GM23248 (cell line): Measurements from ENCODE around the gene POGK.

ENCODE experiments used
- EZH2 ChIP-seq: fragments of 200-600 bp; sonication (generic); IDR thresholded peaks from 2 replicates; pipeline ENCODE4 v1.6.1; 2018; ENCODE audit warnings: antibody characterized with exemption, mild to moderate bottlenecking; ENCODE audit not compliant: insufficient read depth, poor library complexity, severe bottlenecking
- EZH2phosphoT487 ChIP-seq: fragments of 200-600 bp; sonication (generic); IDR thresholded peaks from 2 replicates; pipeline ENCODE4 v1.6.1; 2018; ENCODE audit warnings: antibody characterized with exemption, moderate library complexity, mild to moderate bottlenecking, low read depth; ENCODE audit not compliant: insufficient read depth

GRCh38 chr1:166884971-166885370, 45.7 kb downstream of the POGK start:
- no peak for TF ChIP-seq EZH2phosphoT487
- no peak for TF ChIP-seq EZH2
